Fibroblast of the aortic adventitia (primary cell): ENCODE results near the gene ACTG2. TPM values are rescaled to one million over a fixed set of nuclear protein-coding genes. Genes with fewer than 3 reads are reported as not detected.

Source experiments
- DNase-seq: peaks from one replicate; pipeline ENCODE4 v3.0.0-alpha.2; 2010; ENCODE audit warnings: low read depth
- H3K4me3 ChIP-seq: 2 replicates; pipeline ENCODE4 v1.5.1; 2011; ENCODE audit warnings: low read depth, mild to moderate bottlenecking, control low read depth, low read length, moderate library complexity
- total RNA-seq: library from RNA; depleted of rRNA; stranded (reverse); fragments of >200 nt; gene quantifications from 2 replicates; pipeline ENCODE4 v1.2.3, GENCODE V29; 2012; ENCODE audit warnings: low replicate concordance
- TF ChIP-seq, protein P1 (sequence below): IDR thresholded peaks from 2 replicates; pipeline ENCODE4 v1.5.1; 2011; ENCODE audit warnings: mild to moderate bottlenecking, low read length, control low read depth, inconsistent platforms; ENCODE audit not compliant: insufficient read depth

ACTG2 gene
- total RNA-seq, 1 donor = 2.4 TPM

DNA sequence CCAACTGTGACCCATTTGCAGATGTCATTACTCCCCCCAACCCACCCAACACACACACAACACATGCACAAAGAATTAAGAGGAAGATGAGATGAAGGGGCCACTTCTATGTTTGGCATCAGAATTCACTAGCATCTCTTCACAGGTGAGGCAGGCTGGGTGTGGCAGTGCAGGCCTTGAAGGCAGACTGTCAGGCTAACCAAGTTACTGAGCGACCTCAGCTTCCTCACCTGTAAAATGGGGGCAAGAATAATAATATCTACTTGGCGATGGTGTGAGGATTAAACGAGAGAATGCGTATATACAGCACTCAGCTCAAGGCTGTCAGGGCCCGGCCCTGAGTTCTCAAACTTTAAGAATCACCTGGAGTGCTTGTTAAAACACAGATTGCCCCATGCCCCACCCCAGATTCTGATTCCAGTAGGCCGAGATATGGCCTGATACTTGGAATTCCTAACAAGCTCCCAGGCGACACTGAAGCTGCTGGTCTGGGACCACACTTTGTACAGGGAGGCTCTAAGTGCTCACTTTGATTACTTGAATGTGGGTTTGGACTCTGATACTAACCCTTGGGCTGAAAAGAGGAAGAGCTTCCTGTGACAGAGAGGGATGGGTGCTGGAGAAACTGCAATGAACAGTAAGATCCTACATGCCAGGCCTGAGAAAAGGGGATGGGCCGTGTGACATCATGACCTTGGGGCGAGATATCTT, 1.1 kb downstream of the ACTG2 start:
- no peak for DNase-seq
- no peak overlapping the region for H3K4me3 ChIP-seq
- TF ChIP-seq, protein P1, sequence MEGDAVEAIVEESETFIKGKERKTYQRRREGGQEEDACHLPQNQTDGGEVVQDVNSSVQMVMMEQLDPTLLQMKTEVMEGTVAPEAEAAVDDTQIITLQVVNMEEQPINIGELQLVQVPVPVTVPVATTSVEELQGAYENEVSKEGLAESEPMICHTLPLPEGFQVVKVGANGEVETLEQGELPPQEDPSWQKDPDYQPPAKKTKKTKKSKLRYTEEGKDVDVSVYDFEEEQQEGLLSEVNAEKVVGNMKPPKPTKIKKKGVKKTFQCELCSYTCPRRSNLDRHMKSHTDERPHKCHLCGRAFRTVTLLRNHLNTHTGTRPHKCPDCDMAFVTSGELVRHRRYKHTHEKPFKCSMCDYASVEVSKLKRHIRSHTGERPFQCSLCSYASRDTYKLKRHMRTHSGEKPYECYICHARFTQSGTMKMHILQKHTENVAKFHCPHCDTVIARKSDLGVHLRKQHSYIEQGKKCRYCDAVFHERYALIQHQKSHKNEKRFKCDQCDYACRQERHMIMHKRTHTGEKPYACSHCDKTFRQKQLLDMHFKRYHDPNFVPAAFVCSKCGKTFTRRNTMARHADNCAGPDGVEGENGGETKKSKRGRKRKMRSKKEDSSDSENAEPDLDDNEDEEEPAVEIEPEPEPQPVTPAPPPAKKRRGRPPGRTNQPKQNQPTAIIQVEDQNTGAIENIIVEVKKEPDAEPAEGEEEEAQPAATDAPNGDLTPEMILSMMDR = no peak

DNA sequence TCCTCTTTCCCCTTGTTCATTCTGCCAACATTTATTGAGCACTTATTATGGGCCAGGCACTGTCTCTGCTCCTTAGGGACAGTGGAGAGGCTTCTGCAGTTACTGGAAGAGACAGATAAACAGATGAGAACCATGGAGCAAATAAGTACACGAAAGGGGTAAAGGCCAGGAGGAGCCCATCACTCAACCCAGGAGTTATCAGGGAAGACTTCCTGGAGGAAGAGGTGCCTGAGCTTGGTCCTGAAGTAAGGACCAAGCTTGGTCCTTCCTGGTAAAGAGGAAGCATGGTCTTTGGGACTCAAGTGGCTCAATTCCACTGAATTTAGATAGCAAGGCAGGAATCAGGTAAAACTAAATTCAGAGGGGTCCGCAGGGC, 1.7 kb downstream of the ACTG2 start:
- DNase-seq = no peak
- H3K4me3 ChIP-seq = no peak overlapping the region
- TF ChIP-seq, protein P1 = no peak

DNA sequence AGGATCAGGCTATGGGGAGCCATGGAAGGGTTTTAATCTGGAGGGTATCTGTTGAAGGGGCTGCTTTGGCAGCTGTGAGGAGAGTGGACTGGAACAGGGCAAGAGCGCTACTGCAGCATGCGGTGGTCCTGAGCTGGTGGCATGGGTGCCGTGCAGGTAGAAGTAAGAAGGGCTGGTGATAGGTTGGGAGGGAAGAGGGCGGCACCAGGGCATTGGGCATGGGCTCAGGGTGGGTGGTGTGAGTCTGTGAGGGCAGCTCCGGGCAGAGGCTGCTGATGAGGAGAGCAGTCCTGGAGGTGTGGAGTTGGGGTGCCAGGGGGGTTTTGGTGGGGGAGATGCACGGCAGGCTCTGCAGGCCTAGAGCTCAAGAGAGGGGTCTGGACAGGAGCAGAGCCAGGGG, 2.1 kb downstream of the ACTG2 start:
- H3K4me3 ChIP-seq = no peak overlapping the region
- TF ChIP-seq, protein P1 = no peak
- no peak for DNase-seq

DNA sequence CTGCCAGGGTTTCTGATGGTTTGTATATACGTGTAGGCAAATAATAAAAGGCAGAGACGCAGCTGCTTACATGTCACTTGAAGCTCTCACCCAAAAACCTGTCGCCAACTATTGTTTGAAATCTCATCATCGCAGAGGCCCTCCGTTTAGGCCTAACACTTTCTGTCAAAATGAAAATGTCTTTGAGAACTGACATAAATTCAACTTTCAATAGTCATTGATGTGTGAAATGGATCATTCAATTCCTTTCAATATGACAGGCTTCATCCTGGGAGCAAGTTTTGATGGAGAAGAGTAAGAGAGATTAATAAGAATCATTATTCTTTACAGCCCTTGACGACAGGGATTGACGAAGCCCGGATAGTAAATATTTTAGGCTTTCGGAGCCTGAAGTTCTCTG, 2.7 kb downstream of the ACTG2 start:
- no peak for DNase-seq
- TF ChIP-seq, protein P1 = no peak
- no peak overlapping the region for H3K4me3 ChIP-seq

DNA sequence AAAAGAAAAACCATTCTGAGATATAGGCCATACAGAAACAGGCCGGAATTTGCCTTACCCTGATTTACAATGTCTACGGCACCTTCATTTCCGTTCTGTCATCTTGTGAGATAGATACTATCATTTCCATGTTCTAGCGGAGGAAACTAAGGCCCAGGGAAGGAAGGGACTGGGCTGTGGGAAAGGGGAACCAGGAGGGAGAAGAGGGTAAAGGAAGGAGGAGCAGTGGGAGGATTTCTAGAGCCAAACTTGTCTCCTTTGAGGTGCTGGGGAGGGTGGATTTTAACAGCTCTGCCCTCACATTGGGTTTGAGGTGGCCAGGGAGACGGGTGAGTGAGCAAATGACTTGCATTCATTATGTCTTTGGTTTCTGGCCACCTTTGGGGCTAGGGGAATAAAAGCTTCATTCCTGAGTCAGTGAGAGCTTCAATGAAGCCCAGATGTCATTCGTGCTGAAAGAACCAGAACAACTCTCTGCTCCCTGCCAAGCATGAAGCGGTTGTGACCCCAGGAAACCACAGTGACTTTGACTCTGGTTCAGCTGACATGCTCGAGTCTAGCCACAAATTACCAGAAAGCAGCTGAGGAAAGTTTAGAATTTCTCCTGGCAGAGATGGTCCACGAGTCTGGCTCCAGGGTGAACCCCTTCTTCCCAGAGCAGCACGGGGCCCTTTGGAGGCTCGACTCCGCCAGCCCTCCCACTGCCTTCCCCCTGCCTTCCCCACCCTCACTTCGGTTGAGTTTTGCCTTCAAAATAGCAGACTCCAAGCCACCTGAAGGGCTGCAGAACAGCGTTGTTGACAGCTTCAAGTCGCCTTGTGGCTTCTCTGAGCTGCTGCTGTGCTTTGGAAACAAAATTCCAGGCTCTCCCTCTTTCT, 3.8 kb downstream of the ACTG2 start:
- TF ChIP-seq, protein P1 = no peak
- no peak overlapping the region for H3K4me3 ChIP-seq
- peak; percentile 91 for DNase-seq

DNA sequence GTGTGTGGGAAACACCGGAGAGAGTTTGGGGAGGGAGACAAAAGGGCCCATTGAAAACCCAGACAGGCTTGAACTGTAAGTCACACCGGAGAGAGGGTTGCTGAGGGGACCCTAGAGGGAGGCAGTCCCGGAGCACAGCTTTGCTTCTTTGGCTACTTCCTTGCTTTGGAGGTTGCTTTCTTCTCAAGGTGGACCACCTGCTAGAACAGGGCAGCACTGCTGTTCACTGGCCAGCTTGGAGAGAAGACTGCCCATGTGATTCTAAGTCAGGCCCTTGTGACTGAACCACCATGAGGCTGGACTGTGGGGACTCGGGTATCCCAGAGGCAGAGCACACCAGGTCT, 4.4 kb downstream of the ACTG2 start:
- DNase-seq = no peak
- TF ChIP-seq, protein P1 = no peak
- H3K4me3 ChIP-seq = no peak overlapping the region
